Bone marrow (tissue), 2 donors: ENCODE data around the gene ATP2C2.

Experiments
- DNase-seq, 2 donors: peaks; one replicate each; lab custom pipeline; 2025; lab: John Stamatoyannopoulos, UW

Gene ATP2C2

GRCh38 chr16:84498859-84499620 is 130.7 kb downstream of the ATP2C2 start:
- DNase-seq, result no peak

GRCh38 chr16:84499638-84500037 is 131.3 kb downstream of the ATP2C2 start:
- DNase-seq, result no peak

GRCh38 chr16:84500531-84500930 is 132.2 kb downstream of the ATP2C2 start:
- DNase-seq, result no peak

GRCh38 chr16:84501077-84501735 is 132.9 kb downstream of the ATP2C2 start:
- no peak for DNase-seq

GRCh38 chr16:84502075-84502474 is 133.7 kb downstream of the ATP2C2 start:
- DNase-seq, result no peak

GRCh38 chr16:84502581-84502980 is 134.2 kb downstream of the ATP2C2 start:
- no peak for DNase-seq

- no peak for DNase-seq
Measured at GRCh38 chr16:84503751-84504395, 135.5 kb downstream of the ATP2C2 start.

- peak; percentile 85 to 93 for DNase-seq
Measured at GRCh38 chr16:84504420-84505248, 136.3 kb downstream of the ATP2C2 start, which contains the start of gene MEAK7. TSS of gene MEAK7 (minus strand) at chr16:84504659. CDS start at chr16:84498086, 6,573 bp downstream.

- no peak for DNase-seq
Measured at GRCh38 chr16:84505249-84506187, 137.2 kb downstream of the ATP2C2 start.

GRCh38 chr16:84507011-84507982 is 139.0 kb downstream of the ATP2C2 start:
- DNase-seq, result peak in 1 of 2 donors; percentile 17

GRCh38 chr16:84508502-84508901 is 140.2 kb downstream of the ATP2C2 start:
- DNase-seq, result no peak

- no peak for DNase-seq
Measured at GRCh38 chr16:84509032-84509950, 141.0 kb downstream of the ATP2C2 start.

GRCh38 chr16:84511180-84511800 is 143.0 kb downstream of the ATP2C2 start:
- DNase-seq, result peak; percentile 47 to 69

GRCh38 chr16:84511831-84512230 is 143.5 kb downstream of the ATP2C2 start:
- DNase-seq, result no peak

- no peak for DNase-seq
Measured at GRCh38 chr16:84513123-84513522, 144.8 kb downstream of the ATP2C2 start.

- no peak for DNase-seq
Measured at GRCh38 chr16:84513666-84514065, 145.3 kb downstream of the ATP2C2 start.
